Activated CD8-positive, alpha-beta memory T cell treated with anti-CD3 and anti-CD28 coated beads for 4 hours (primary cell): Measurements from ENCODE around the gene CNOT6.
"Not testable (repeated sequence)": the region's sequence is repeated elsewhere in the genome, so short reads cannot be mapped to it uniquely, and the experiment has no call there.

Experiments used
- DNase-seq, 2 donors: peaks; one replicate each; pipeline ENCODE4 v3.0.0-alpha.2; 2020; ENCODE audit warnings: low read depth in 2 of 2

The CNOT6 gene

GRCh38 chr5:180470966-180471582 lies 23.1 kb upstream of the CNOT6 start:
- peak; percentile 19 to 27 for DNase-seq

GRCh38 chr5:180471866-180472265 lies 22.3 kb upstream of the CNOT6 start:
- no peak for DNase-seq

- no peak for DNase-seq
Measured at GRCh38 chr5:180472269-180472668, 21.9 kb upstream of the CNOT6 start.

DNA sequence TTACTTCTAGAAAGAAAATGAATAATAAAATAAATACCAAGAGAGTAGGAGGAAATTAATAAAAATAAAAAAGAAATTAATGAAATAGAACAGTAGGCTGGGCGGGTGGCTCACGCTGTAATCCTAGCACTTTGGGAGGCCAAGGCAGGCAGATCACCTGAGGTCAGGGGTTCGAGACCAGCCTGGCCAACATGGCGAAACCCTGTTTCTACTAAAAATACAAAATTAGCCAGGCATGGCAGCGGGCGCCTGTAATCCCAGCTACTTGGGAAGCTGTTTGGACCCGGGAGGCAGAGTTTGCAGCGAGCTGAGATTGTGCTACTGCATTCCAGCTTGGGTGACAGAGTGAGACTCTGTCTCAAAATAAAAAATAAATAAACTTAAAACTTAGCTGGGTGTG lies 20.8 kb upstream of the CNOT6 start:
- not testable (repeated sequence) for DNase-seq

GRCh38 chr5:180474569-180474968 lies 19.6 kb upstream of the CNOT6 start:
- DNase-seq, result no peak

- not testable (repeated sequence) for DNase-seq
Measured at GRCh38 chr5:180475969-180476524, 18.1 kb upstream of the CNOT6 start.

DNA sequence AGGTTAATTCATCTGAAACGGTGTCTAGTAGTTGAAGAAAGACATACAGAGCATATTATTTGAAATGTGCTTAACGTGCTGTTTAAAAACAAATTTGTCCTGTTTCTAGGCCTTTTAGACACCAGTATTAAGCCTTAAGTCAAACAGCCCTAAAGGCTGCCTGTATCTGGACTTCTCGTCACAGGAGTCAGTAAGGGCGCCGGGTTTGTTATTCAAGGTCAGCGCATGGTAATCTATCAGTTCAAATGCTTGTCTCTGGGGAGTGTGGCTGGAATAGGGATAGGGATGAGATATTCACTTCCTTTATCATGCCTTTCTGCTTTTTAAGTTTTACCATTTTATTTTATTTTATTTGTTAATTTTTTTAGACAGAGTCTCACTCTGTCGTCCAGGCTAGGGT lies 9.4 kb upstream of the CNOT6 start:
- DNase-seq, result no peak

- no peak for DNase-seq
Measured at GRCh38 chr5:180486636-180487149, 7.5 kb upstream of the CNOT6 start.

- DNase-seq, result no peak
Measured at GRCh38 chr5:180487556-180487955, 6.6 kb upstream of the CNOT6 start.

GRCh38 chr5:180491496-180491895 lies 2.7 kb upstream of the CNOT6 start:
- DNase-seq, result no peak

- no peak for DNase-seq
Measured at GRCh38 chr5:180492226-180492903, 1.8 kb upstream of the CNOT6 start.

DNA sequence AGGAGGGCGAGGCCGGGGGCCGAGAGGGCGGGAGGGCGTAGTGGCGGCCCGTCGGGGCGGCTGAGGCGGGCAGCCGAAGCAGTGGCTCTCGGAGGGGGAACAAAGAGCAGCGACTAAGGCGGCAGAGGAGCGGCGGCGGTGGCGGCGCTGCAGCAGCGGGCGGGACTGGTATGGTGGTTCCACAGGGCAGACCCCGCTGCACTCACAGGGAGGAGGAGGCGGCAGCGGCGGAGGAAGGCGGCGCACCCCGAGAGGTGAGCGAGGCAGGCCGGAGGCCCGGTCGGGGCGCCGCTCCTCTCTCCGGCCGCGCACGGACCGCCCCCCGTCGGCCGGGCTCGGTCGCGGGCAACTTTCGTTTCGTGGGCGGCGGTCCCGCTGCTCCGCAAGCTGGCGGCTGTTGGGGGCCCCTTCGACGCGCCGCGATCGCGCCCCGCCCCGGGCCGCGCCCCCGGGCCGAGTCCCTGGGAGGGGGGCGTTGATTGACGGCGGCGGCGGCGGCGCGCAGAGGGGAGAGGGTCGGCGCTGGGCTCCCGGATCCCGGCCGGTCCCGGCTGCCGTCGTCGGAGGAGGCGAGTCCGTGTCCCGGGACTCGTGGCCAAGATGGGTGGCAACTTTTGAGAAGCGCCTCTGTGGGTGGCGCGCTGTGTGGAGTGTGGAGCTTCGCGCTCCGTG lies 467 bp downstream of the CNOT6 start:
- peak; percentile 1 to 27 for DNase-seq

DNA sequence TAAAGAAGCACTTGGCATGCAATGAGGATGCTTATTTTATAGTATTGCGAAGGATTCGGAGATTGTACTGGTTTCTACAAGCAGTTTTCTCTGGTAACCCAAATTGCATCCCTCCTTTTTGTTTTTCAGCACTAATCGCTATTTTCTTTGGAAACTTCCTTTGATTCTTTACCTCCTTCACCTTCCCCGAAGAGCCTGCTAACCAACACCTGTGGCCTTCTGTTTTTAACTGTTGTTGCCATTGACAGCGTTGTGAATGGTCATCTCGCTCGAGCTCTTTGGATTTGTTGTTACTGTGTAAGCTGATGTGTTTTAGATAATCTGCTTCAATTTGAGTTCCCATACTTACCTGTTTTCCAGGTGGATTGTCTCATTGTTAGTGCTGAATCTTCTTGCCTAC lies 1.1 kb downstream of the CNOT6 start:
- DNase-seq, result no peak

DNA sequence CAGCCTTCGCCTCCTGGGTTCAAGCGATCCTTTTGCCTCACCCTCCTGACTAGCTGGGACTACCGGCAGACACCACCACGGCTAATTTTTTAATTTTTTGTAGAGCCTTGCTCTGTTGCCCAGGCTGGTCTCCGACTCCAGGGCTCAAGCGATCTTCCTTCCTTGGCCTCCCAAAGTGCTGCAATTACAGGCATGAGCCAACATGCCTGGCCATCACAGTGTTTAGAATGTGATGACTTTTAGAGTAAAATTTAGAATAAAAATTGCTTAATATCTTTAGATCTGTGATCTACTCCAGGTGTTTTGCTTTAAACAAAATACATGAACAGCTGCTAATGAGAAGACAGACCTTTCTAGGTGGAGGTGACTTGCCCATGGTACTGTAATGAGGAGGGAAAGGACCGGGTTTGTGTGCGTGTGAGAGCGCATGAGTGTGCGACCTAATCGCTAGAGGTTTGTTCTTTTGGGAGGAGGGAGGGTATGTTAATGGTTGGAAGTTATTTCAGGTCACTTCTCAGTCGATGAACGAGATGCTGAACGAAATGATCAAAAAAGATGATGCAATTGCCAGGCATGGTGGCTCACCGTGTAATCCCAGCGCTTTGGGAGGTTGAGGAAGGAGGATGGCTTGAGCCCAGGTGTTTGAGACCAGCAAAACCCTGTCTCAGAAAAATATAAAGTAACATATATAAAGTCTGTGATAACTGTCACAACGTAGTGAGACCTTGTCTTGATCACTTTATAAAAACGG lies 2.0 kb downstream of the CNOT6 start:
- DNase-seq, result no peak

DNA sequence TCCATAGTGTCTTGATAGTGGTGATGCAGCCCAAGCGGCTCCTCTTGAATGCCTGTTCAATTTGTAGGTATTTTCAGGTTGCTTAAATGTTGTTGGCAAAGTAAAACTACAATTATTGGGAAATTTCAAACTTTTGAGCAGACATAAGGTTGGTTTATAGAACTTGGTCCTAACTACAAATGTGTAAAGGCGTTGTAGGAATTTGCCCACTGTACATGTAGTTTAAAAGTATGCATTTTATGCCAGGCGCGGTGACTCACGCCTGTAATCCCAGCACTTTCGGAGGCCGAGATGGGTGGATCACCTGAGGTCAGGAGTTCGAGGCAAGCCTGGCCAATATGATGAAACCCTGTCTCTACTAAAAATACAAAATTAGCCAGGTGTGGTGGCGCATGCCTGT lies 2.6 kb downstream of the CNOT6 start:
- DNase-seq, result not testable (repeated sequence)

- DNase-seq, result not testable (repeated sequence)
Measured at GRCh38 chr5:180497865-180498264, 3.7 kb downstream of the CNOT6 start.

- DNase-seq, result no peak
Measured at GRCh38 chr5:180498378-180498777, 4.2 kb downstream of the CNOT6 start.

DNA sequence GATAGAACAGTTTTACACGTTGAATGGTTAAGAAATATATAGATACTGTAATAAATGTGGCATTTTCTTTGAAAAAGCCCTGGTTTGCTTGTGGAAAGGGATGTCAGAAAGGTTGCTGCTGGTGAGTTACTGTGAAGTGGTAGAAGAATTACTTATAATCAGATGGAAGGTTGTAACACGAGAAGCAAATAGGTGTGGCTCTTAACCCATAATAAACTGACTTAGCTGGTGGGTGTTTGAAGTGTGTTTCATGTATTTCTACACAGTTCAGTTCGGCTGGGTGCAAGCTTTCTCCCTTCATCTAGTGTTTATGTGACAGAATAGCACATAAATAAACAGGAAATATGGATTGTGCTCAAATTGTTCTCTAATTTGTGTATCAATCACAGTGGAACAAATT lies 5.5 kb downstream of the CNOT6 start:
- no peak for DNase-seq

GRCh38 chr5:180500300-180500699 lies 6.1 kb downstream of the CNOT6 start:
- not testable (repeated sequence) for DNase-seq

GRCh38 chr5:180507661-180508060 lies 13.5 kb downstream of the CNOT6 start:
- no peak for DNase-seq

DNA sequence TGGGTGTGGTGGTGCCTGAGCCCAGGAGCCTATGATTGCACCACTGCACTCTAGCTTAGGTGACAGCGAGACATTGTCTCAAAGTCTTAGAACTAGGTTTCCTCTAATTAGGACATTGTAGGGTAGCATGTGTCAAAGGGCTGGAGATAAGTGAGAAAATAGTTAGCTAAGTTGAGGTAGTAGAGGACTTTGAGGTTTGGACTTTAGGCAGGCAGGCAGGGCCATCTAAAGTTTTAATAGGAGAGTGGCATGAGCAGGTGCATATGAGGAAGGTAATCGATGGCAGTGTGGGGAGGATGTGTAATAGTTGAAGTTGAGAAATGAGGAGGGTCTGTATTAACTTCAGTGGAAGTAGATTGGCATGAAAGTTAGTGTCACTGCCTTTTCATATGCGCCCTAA lies 21.1 kb downstream of the CNOT6 start:
- DNase-seq, result no peak

DNA sequence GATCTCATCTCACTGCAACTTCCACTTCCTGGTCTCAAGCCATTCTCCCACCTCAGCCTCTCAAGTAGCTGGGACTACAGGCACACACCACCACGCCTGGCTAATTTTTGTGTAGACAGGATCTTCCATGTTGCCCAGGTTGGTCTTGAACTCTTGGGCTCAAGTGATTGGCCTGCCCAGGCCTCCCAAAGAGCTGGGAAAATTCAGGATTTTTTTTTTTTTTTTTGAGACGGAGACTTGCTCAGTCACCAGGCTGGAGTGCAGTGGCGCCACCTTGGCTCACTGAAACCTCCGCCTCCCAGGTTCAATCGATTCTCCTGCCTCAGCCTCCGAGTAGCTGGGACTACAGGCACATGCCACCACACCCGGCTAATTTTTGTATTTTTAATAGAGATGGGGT lies 21.8 kb downstream of the CNOT6 start:
- DNase-seq, result not testable (repeated sequence)
